HG03108 (cell line): Measurements from ENCODE around the gene EGLN3.

Experiments used
- ATAC-seq: cut with Tn5 transposase; IDR thresholded peaks from one replicate; pipeline ENCODE4 v1.9.1; 2021; ENCODE audit warnings: moderate library complexity; ENCODE audit not compliant: unreplicated experiment

Gene EGLN3

DNA sequence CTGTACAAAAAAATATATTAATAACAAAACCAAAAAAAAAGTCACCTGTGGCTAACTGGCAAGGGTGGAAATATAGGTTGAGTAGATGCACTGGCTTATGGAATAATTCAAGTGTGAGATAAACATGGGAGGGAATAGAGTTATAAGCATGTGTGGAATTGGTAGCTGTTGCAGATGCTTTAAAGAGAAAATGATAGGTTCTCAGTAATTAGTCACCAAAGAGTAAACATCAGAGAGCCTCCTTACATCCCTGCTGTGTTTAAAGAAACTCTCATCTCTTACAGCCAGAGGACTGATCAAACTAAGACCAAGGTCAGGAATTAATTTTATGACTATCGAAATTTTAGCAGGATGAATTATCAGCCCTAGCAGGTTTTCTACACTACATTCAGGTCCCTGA is 70.5 kb downstream of the EGLN3 start:
- no peak for ATAC-seq

DNA sequence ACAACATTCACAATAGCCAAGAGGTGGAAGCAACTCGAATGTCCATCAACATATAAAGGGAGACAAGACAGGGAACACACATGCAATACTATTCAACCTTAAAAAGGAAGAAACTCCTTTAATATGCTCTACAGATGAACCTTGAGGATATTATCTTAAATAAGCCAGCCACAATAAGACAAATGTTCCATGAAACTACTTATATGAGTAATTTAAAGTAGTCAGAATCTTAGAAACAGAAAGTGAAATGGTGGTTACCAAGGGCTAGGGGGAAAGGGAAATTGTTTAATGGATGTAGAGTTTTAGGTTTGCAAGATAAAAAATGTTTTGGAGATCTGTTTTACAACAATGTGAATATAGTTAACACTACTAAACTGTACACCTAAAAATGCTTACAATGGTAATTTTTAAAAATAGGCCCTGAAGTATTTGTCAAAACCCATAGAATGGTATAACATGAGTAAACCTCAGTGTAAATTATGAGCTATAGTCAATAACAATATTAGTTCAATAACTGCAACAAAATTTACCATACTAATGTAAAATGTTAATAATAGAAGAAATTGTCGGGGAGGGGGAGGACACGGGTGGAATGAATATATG is 71.1 kb downstream of the EGLN3 start:
- ATAC-seq, result no peak

DNA sequence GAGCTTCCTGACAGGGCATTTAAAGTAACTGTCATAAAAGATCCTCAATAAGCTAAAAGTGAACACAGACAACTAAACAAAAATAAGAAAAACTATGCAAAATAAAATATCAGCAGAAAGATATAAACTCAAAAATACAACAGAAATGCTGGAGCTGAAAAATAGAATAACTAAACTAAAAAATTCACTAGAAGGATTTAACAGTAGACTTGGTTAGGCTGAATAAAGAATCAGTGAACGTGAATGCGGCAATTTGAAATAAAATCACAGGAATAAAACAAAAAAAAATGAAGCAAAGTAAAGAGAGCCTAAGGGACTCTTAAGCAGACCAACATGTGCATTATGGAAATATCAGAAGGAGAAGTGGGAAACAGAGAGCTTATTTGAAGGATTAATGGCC is 74.6 kb downstream of the EGLN3 start:
- no peak for ATAC-seq
